Type B pancreatic cell (in vitro differentiated cells): ENCODE data around the gene CCDC112. TPM values are rescaled to one million over a fixed set of nuclear protein-coding genes. Genes with fewer than 3 reads are reported as not detected.

Experiments
- DNase-seq: peaks from one replicate; pipeline ENCODE4 v3.0.0; 2021; ENCODE audit warnings: mixed read lengths; ENCODE audit not compliant: unreplicated experiment; ENCODE audit errors: extremely low spot score
- H3K27ac Mint-ChIP-seq: 2 replicates; pipeline ENCODE4 v1.8.0; 2021; ENCODE audit warnings: mild to moderate bottlenecking, mixed read lengths
- H3K27me3 Mint-ChIP-seq: 2 replicates; pipeline ENCODE4 v1.8.0; 2021; ENCODE audit warnings: mixed read lengths
- H3K36me3 Mint-ChIP-seq: 2 replicates; pipeline ENCODE4 v1.8.0; 2021; ENCODE audit warnings: mixed read lengths
- H3K4me1 Mint-ChIP-seq: one replicate; pipeline ENCODE4 v1.8.0; 2021; ENCODE audit warnings: mixed read lengths; ENCODE audit not compliant: unreplicated experiment
- H3K4me3 Mint-ChIP-seq: 2 replicates; pipeline ENCODE4 v1.8.0; 2021; ENCODE audit warnings: mild to moderate bottlenecking, mixed read lengths
- H3K9me3 Mint-ChIP-seq: 2 replicates; pipeline ENCODE4 v1.8.0; 2021; ENCODE audit warnings: mixed read lengths
- total RNA-seq: library from RNA; stranded (reverse); gene quantifications from 2 replicates; pipeline ENCODE4 v1.2.1, GENCODE V29; 2021; ENCODE audit warnings: low replicate concordance
- TF ChIP-seq, protein P1 (sequence below): fragments of 200-600 bp; sonication (generic); conservative IDR thresholded peaks from 2 replicates; pipeline ENCODE4 v1.5.0; 2021; ENCODE audit warnings: antibody characterized with exemption, mild to moderate bottlenecking

CCDC112 gene
- total RNA-seq, 1 donor from 2014 or later, result 7.2 TPM

DNA sequence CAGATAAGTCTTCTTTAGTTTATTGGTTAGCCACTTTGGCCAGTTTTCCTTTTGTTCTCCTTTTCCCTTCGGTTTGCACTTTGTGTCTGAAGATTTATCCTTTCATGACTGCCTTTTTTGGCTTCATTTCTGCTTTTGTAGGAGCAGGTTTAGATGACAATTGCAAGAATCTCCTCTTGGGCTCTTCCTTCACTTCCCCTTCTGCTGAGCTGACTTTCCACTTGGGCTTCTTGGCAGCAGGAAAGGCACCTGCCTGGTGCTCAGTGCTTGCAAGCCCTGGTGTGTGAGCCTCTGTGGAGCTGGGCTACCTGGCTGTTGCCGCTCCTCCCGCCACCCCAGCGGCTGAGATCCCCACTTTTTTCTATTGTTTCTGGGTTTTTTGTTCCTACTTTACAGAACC lies 7.3 kb downstream of the CCDC112 start:
- Mint-ChIP-seq H3K4me1 (peaks cover 7% of the 10 kb centered on the region), H3K9me3 (peaks cover 7% of the 10 kb centered on the region), H3K4me3 (no peak overlapping the region), H3K27ac (no peak overlapping the region), H3K27me3 (no peaks in the 10 kb centered on the region), H3K36me3 (peaks cover 18% of the 10 kb centered on the region)
- TF ChIP-seq, protein P1, sequence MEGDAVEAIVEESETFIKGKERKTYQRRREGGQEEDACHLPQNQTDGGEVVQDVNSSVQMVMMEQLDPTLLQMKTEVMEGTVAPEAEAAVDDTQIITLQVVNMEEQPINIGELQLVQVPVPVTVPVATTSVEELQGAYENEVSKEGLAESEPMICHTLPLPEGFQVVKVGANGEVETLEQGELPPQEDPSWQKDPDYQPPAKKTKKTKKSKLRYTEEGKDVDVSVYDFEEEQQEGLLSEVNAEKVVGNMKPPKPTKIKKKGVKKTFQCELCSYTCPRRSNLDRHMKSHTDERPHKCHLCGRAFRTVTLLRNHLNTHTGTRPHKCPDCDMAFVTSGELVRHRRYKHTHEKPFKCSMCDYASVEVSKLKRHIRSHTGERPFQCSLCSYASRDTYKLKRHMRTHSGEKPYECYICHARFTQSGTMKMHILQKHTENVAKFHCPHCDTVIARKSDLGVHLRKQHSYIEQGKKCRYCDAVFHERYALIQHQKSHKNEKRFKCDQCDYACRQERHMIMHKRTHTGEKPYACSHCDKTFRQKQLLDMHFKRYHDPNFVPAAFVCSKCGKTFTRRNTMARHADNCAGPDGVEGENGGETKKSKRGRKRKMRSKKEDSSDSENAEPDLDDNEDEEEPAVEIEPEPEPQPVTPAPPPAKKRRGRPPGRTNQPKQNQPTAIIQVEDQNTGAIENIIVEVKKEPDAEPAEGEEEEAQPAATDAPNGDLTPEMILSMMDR, result no peak
- DNase-seq, result no peak

DNA sequence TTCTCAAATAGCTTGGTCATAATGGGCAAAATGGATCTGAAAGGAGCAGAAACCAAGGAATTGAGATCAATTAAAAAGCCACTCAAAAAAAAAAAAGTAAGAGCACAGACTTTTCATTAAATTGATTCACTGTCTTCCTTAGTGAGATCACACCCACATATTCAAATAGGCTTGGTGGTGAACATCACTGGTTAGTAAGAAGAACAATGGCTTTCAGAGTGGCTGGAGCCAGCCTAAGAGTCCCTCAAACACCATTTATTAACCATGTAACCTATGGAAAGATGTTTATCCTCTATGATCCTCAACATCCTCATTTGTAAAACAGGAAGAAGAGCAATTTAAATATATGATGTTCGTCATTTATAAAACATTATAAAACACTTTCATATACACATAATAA lies 12.4 kb downstream of the CCDC112 start:
- H3K4me1 Mint-ChIP-seq, result peaks cover 7% of the 10 kb centered on the region
- peaks cover 3% of the 10 kb centered on the region for H3K36me3 Mint-ChIP-seq
- H3K27me3 Mint-ChIP-seq, result no peaks in the 10 kb centered on the region
- no peak overlapping the region for H3K4me3 Mint-ChIP-seq
- H3K9me3 Mint-ChIP-seq, result no peaks in the 10 kb centered on the region
- no peak for DNase-seq
- TF ChIP-seq, protein P1, result no peak
- no peak overlapping the region for H3K27ac Mint-ChIP-seq

DNA sequence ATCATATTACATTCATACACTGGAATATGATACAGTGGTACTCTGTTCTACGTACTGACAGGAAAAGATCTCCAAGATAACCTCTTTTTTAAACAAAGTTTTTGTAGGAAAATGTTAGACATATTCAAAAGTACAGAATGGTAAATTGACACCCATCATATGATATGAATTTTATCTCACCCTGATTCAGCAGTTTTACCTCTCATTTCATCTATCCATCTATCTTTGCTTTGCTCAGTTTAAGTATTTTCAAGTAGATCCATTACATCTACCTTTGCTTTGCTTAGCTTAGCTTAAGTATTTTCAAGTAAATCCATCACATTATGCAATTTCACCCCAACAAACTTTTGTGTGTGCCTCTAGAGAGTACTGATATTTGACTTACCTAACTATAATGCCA lies 14.3 kb downstream of the CCDC112 start:
- TF ChIP-seq, protein P1, result no peak
- Mint-ChIP-seq H3K27ac (no peak overlapping the region), H3K27me3 (no peaks in the 10 kb centered on the region), H3K4me1 (peaks cover 7% of the 10 kb centered on the region), H3K9me3 (no peaks in the 10 kb centered on the region), H3K4me3 (no peak overlapping the region), H3K36me3 (peaks cover 3% of the 10 kb centered on the region)
- no peak for DNase-seq

DNA sequence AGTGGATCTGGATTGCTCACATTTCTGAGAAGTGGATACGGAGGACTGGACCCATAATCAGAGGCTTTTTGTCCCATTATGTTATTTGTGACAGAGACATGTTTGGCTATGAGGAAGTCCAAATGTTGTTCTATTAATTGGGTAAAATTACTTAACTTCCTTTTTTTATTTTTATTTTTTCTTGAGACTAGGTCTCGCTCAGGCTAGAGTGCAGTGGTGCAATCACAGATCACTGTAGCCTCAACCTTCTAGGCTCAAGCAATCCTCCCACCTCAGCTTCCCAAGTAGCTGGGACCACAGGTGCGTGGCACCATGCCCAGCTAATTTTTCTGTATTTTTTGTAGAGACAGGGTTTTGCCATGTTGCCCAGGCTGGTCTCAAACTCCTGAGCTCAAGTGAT lies 21.9 kb downstream of the CCDC112 start:
- TF ChIP-seq, protein P1, result no peak
- no peak for DNase-seq
- H3K27me3 Mint-ChIP-seq, result no peaks in the 10 kb centered on the region
- peaks cover 5% of the 10 kb centered on the region for H3K36me3 Mint-ChIP-seq
- H3K4me1 Mint-ChIP-seq, result no peaks in the 10 kb centered on the region
- no peak overlapping the region for H3K27ac Mint-ChIP-seq
- H3K9me3 Mint-ChIP-seq, result no peaks in the 10 kb centered on the region
- H3K4me3 Mint-ChIP-seq, result no peak overlapping the region

DNA sequence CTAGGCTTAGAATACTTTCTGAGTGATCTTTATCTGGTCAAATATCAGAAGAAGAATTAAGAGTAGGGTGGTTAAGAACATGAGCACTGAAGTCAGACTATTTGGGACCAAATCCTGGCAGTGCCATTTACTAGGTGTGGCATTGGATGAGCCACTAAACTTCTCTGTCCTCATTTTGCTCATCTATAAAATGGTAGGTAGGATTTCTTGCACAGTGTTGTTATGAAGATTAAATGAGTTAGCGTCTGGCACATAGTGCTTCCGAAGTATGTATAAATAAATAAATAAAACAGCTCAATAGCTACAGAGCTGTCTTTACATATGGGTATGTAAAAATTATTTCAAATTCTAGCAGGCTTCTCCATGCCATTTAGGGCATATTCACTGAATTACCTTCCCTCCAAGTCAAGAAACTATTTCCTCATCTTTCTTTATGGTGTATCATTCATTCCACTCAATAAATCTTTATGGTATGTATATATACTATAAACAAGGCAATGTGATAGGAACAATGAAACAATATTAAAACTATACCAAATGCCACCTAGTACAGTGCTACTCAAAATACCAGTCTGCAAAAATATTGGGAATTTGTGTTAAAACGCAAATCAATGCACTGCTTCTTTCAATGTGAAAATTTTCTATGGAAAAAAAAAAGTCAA lies 24.0 kb downstream of the CCDC112 start:
- Mint-ChIP-seq H3K36me3 (peaks cover 5% of the 10 kb centered on the region), H3K4me3 (no peak overlapping the region), H3K27ac (no peak overlapping the region), H3K27me3 (no peaks in the 10 kb centered on the region), H3K9me3 (no peaks in the 10 kb centered on the region), H3K4me1 (no peaks in the 10 kb centered on the region)
- DNase-seq, result no peak
- TF ChIP-seq, protein P1, result no peak
